ACHN (cell line): ENCODE measurements around the gene MTPN.

Source experiments
- DNase-seq: peaks from one replicate; pipeline ENCODE4 v3.0.0-alpha.2; 2015
- in situ Hi-C: cut with HindIII; loops from 2 replicates; pipeline ENCODE4 v1.10.0; 2017; ENCODE audit warnings: low sequenced_read_pairs, low pct_ligation_motif_present, low pct_unique_long_range_greater_than_20kb

MTPN gene

GRCh38 chr7:135962802-135963201, 14.4 kb downstream of the MTPN start:
- in situ Hi-C loops, result no loop called here

GRCh38 chr7:135960709-135961451, 16.3 kb downstream of the MTPN start:
- in situ Hi-C loops, result no loop called here
- no peak for DNase-seq

More at GRCh38 chr7:135962802-135963201, 14.4 kb downstream of the MTPN start:
- DNase-seq, result no peak

GRCh38 chr7:135959646-135960363, 17.4 kb downstream of the MTPN start:
- in situ Hi-C loops, result no loop called here
- DNase-seq, result no peak

GRCh38 chr7:135958173-135958572, 19.0 kb downstream of the MTPN start:
- in situ Hi-C loops, result no loop called here

GRCh38 chr7:135957627-135958026, 19.5 kb downstream of the MTPN start:
- in situ Hi-C loops, result no loop called here
- DNase-seq, result no peak

More at GRCh38 chr7:135958173-135958572, 19.0 kb downstream of the MTPN start:
- no peak for DNase-seq

- in situ Hi-C loops, result no loop called here
- DNase-seq, result no peak
Observed at GRCh38 chr7:135956393-135956792, 20.8 kb downstream of the MTPN start.

GRCh38 chr7:135950972-135951371, 26.2 kb downstream of the MTPN start:
- in situ Hi-C loops, result no loop called here
- DNase-seq, result no peak

- in situ Hi-C loops, result no loop called here
Observed at GRCh38 chr7:135950429-135950828, 26.7 kb downstream of the MTPN start.

GRCh38 chr7:135946289-135947055, 30.7 kb downstream of the MTPN start:
- no peak for DNase-seq
- in situ Hi-C loops, result no loop called here

More at GRCh38 chr7:135950429-135950828, 26.7 kb downstream of the MTPN start:
- no peak for DNase-seq

GRCh38 chr7:135944753-135945152, 32.4 kb downstream of the MTPN start:
- in situ Hi-C loops, result no loop called here
- DNase-seq, result no peak

- in situ Hi-C loops, result no loop called here
- DNase-seq, result no peak
Observed at GRCh38 chr7:135943134-135943879, 33.9 kb downstream of the MTPN start.

- in situ Hi-C loops, result no loop called here
- no peak for DNase-seq
Observed at GRCh38 chr7:135942614-135943013, 34.5 kb downstream of the MTPN start.

GRCh38 chr7:135940077-135941075, 36.8 kb downstream of the MTPN start:
- in situ Hi-C loops, result no loop called here
- no peak for DNase-seq

GRCh38 chr7:135939261-135939812, 37.8 kb downstream of the MTPN start:
- in situ Hi-C loops, result no loop called here
- DNase-seq, result no peak

GRCh38 chr7:135938563-135938962, 38.6 kb downstream of the MTPN start:
- no peak for DNase-seq
- in situ Hi-C loops, result no loop called here

GRCh38 chr7:135938086-135938485, 39.1 kb downstream of the MTPN start:
- in situ Hi-C loops, result no loop called here
- no peak for DNase-seq

GRCh38 chr7:135936497-135937217, 40.5 kb downstream of the MTPN start:
- in situ Hi-C loops, result no loop called here
- DNase-seq, result no peak
